Raji (cell line): ENCODE data around the gene CD3E.

Experiments used
- POLR2A ChIP-seq: IDR thresholded peaks from 2 replicates; pipeline ENCODE4 v1.6.1; 2011; ENCODE audit warnings: low read depth, low read length, control low read depth; ENCODE audit not compliant: insufficient read depth

The CD3E gene

DNA sequence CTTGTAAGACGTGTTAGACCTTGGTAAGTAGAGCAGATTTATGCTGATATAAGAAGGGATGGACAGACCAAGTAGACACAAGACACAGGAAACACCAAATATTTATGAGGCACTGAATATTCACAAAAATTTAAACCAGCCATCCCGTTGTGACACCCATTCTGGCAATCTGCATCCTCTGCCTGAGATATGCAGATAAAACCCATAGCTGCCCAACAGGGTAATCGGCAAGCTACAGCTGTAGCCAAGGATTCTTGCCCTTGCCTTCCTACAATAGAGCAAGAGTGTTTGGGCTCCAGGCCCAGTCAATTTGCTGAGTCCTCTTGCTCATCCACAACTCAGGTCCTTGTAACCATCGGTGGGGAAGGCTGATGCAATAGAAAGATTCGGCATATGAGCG is 21.9 kb upstream of the CD3E start:
- no peak for TF ChIP-seq POLR2A

DNA sequence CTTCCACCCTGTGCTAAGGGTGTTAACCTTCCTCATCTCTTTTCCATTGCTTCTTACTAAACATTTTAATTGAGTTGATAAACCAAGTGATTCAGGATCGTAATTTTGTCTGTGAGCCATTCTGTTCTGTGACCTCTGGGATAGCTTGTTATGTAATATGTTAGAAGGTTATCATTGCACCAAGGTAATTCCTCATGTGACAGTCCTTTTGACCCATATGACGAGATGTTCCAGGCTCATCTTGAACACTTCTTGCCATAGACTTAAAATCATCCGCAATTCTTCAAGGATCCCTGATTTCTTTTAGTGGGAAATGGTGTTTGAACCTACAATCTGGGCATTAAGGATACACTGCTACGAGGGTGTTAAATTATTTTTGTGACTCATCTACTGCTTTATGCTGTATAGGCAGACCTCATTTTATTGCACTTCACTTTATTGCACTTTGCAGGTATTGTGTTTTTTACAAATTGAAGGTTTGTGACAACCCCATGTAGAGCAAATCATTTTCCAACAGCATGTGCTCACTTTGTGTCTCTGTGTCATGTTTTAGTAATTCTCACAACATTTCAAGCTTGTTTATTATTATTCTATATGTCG is 21.4 kb upstream of the CD3E start:
- TF ChIP-seq POLR2A = no peak

DNA sequence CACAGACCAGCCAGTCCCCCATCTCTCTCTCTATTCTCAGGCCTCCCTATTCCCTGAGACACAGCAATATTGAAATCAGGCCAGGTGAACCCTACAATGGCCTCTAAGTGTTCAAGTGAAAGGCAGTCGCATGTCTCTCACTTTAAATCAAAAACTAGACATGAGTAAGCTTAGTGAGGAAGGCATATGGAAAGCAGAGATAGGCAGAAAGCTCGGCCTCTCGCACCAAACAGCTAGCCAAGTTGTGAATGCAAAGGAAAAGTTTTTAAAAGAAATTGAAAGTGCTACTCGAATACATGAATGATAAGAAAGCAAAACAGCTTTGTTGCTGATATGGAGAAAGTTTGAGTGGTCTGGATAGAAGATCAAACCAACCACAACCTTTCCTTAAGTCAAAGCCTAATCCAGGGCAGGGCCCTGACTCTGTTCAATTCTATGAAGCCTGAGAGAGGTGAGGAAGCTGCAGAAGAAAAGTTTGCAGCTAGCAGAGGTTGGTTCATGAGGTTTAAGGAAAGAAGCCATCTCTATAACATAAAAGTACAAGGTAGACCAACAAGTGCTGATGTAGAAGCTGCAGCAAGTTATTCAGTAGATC is 20.7 kb upstream of the CD3E start:
- TF ChIP-seq POLR2A = no peak

DNA sequence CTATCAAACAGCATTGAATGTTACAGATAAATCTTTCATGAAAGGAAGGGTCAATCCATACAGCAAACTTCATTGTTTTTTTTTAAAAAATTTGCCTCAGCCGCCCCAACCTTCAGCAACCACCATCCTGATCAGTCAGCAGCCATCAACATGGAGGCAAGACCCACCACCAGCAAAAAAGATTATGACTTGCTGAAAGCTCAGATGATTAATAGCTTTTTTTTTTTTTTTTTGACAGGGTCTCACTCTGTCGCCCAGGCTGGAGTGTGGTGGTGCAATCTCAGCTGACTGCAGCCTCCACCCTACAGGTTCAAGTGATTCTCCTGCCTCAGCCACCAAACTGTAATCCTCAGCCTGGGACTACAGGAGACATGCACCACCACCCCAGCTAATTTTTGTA is 18.0 kb upstream of the CD3E start:
- TF ChIP-seq POLR2A = no peak

DNA sequence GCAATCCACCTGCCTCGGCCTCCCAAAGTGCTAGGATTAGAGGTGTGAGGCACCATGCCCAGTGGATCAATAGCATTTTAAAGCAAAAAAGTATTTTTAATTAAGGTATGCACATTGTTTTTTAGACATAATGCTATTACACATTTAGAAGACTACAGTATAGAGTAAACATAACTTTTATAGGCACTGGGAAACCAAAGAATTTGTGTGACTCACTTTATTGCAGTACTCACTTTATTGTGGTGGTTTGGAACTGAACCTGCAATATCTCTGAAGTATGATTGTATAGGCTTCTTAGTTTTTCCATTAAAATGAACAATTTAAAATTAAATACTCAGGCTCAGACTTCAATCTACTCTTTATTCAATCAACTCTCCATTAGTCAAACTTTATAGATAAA is 17.5 kb upstream of the CD3E start:
- no peak for TF ChIP-seq POLR2A

DNA sequence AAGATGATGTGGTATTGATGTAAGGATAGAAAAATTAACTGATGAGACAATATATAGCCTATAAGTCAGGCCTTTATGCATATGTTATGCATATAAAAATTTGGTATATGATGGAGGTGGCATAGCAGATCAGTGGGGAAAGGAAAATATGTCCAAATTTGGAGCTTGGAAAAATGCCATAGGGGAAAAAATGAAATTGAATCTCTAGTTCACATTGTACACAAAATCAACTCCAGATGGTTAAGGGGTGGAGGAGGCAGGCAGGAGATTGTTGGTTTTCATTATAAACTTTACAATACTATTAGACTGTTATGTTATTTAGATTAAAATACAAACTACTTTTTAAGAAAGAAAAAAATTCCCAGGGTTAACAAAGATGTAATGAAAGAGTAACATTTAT is 15.1 kb upstream of the CD3E start:
- no peak for TF ChIP-seq POLR2A

DNA sequence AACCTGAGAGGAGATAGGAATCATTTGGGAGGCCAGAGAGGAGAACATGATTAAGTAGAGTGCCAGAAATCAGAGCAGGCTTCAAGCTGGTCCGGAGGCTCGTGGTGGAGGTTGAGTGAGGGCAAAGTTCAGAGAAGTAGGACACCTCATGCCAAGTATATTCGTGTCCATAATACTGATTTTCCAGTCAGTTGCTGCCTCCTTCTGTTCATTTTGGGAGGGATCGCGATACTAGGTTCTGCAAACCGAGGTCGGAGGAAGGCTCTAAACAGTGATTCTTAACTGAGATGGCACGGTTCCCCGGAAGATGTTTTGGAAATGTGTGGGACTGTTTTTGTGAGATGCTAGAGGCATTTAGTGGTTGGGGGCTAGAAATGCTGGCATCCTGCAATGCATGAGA is 13.6 kb upstream of the CD3E start:
- no peak for TF ChIP-seq POLR2A

DNA sequence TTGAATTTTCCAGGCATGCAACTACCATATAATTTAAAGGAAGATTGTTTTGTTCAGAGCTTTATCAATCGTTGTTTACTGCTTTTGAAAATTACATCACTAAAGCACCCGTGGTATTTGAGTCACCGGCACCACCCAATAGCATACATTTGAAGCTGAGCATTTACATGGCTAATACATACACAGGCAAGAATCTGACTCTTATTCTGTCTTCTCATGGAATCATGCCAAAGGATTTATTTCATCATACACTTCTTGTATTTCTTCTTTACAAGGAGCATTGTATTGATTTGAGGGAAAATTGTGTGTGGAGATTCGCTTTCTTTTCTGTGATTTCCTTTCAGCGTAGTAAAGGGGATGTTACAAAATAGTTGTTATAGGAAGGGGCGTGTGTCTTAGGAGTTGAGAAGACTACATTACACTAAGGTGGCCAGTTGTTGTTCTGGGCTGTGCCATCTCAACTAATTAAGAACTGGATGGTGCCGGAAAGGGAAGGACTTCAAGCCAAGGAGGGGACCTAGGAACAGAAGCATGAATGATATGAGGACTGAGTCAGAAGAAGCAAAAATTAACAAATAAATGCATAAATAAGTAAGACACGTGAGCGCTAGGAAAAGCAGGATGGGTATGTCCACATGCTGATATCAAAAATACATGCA is 12.9 kb upstream of the CD3E start:
- no peak for TF ChIP-seq POLR2A

DNA sequence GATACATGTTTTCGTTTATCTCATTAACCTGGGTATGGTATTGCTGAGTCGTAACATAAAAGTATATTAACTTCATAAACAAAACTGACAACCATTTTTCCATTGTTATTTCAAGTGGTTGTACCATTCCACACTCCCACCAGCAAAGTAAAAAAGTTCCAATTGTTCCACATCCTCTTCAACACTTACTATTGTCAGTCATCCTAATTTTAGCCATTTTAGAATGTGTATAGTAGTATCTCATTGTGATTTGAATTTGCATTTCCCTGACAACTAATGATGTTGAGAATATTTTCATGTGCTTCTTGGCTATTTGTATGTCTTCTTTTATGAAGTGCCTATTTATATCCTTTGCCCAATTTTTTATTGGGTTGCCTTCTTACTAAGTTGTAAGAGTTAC is 10.5 kb upstream of the CD3E start:
- TF ChIP-seq POLR2A = no peak

DNA sequence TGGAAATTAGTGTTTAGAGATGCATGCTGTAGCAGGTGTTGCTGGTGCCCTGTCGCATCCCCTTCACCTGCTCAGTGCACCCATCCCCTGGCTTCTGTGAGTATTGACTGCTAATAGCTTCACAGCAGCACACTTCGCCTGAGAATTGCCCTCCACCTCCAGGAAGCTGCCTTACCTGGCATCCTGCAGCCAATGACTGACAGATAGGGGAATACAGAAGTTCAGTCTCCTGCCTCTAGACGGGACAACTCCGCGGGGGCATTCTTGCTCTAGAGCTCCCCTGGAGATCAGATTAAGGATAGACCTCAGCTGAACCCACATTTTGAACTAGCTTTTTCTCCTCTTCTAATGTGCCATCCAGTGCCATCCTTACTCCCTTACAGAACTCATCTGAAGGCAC is 9.3 kb upstream of the CD3E start:
- TF ChIP-seq POLR2A = no peak

DNA sequence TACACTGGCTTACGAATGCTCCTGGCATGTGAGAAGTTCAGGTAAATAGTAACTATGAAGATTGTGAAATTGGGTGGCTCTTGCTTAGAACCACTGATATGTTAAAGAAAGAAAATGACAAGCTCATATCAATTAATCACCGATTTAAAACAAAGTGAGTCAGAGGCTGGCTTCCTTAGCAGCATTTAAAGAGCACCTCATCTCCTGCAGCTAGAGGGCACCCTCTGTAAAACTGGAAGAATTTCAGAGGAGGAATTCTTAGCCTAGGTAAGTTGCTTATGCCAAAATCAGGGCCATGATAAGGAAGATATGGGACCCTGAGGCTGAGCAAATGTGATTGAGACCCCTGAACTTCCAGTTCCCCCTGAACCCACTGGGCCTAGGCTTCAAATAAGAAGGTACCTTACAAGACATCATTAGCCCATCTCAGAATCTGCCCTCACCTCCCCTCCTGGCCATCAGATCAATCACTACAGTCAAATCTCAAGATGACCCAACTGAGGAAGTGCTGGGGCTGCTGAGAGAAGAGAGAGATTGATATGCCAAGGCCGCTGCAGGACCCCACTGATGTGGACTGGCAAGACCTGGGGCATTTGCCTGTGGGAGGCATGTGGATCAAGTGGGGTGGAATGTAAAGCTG is 8.6 kb upstream of the CD3E start:
- no peak for TF ChIP-seq POLR2A

DNA sequence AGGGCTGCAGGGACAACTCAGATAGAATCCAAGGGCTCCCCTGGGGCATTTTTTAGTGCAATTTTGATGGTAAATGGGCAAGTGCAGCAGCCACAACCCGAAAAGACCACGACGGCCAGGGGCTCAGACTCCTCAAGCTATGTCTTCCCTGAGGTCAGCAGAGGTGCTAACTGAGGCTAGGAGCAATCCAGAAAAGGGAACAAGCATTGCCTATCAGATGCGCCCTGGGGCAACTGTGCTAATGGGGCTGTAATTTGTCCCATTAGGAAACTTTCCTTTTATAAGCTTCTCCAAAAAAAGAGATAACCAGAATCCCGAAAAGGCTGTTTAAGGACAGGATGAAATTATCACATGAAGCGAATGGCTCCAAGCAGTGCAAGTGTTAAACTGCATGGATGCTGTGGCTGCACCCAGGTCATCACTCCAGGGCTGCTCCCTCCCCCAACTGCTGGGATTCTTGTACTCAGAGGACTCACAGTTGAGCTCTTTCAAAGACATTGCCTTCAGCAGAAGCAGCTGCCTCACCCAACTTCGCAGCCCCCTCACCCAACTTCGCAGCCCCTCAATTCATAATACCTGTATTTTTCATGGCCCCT is 2.8 kb upstream of the CD3E start:
- no peak for TF ChIP-seq POLR2A

DNA sequence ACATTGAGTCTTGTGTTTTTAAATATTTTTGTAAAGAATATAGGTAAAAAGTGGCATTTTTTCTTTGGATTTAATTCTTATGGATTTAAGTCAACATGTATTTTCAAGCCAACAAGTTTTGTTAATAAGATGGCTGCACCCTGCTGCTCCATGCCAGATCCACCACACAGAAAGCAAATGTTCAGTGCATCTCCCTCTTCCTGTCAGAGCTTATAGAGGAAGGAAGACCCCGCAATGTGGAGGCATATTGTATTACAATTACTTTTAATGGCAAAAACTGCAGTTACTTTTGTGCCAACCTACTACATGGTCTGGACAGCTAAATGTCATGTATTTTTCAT is 333 bp upstream of the CD3E start:
- TF ChIP-seq POLR2A = no peak

DNA sequence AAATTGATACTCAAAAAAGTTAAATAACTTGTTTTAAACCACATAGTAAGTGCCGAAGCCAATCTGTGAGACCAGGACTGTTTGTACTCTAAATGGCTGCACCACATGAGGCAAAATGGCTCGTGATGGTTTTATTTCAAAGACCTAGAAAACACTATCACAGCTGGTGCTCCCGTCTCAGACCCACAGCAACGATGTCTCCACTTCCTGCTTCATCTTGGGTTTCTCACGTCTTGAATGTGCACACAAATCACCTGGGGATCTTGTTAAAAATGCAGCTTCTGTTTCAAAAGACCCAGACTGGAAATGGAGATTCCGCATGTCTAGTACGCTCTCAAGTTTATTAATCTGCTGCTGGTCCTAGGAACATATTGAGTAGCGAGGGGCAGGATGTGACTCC is 1.2 kb downstream of the CD3E start:
- no peak for TF ChIP-seq POLR2A

DNA sequence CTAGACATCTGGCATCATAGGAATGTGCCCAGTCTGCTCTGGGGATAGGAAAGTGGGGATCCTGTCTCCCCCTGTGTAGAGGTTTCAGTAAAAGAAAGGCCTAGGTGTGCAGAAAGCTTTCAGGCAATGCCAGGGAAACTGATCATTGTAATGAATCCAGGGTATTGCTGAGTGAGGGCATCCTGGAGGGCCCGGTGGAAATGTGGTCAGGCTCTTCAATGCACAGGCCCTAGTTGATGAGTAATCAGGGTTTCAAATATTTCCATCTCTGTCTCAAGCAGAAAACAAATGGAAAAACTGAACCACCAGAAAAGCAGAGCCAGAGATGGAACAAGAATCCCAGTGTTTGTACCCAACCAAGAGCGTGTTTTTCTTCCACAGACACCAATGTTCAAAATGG is 2.0 kb downstream of the CD3E start:
- TF ChIP-seq POLR2A = no peak

DNA sequence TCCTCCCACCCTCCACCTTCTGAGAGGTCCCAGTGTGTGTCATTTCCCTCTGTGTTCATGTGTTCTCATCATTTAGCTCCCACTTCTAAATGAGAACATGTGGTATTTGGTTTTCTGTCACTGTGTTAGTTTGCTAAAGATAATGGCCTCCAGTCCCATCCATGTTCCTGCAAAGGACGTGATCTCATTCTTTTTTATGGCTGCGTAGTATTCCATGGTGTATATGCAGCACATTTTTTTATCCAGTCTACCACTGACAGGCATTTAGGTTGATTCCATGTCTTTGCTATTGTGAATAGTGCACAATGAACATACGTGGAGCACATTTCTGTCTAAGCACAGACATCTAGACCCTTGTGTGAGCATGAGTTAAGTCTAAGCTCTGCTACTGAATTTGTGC is 5.7 kb downstream of the CD3E start:
- no peak for TF ChIP-seq POLR2A

DNA sequence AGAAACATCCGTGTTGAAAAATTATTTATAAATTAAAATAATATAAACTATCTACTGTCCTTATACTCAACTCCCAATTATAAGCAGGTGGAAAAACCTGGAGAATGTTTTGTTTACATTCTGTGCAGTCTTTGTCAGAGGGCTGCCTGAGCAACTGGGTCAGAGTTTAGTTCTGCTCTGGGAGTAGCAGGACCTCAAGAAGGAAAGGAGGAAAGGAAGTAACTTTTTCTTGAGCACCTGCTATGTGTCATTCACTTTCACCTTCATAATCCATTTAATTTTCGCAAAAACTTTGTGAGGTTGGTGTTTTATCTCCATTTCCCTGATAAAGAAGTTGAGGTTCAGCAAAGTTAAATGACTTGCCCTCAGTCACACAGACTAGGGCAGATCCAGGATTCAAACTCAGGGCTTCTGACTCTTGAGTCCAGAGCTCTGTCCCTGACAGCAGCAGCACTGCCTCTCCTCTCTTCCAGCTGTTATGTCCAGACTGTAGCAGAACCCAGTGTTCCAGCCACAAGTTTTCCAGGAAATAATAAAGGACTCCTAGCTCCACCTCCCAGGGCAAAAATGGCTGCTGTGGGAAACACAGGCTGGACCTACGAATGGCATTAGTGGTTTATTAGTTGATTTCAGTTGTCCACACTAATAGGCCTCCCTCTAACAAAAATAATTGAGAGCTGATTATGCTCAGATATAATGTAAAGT is 6.4 kb downstream of the CD3E start:
- TF ChIP-seq POLR2A = no peak
